ENCODE results near the gene BAIAP2.
"Not testable (repeated sequence)": the region's sequence is repeated elsewhere in the genome, so short reads cannot be mapped to it uniquely, and the experiment has no call there.

The BAIAP2 gene

DNA sequence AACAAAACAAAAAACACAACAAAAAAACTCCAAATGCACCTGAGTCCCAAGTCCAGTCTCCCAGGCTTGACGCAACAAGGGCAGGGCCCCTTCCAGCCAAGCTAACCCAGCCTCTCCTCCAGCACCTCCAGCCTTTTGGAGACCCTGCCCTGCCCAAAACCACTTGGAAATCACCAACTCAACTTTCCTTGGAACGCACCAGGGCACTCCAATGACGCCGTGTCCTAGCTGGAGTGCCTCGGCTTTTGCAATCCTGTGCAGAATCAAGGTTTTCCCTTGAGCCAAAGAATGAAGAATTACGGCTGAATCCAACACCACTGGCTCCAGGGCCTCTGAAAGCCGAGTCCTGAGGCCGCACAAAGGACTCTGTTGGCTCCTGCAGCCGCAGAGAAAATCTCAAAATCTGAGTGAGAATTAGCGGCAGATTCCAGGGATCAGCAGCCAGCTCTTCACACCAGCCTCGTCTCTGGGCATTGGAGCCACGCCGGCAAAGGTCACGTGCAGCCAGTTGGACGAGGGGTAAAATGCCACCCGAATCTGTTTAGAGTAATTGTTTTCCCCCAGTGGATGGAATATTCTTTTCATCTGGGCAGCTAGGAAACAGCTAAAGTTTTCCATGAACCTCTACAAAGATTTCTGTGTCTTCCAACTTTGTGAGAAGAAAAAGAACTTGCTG lies 9.7 kb upstream of the BAIAP2 start:
- DNase-seq: no peak

GRCh38 chr17:81025741-81026129 lies 9.2 kb upstream of the BAIAP2 start:
- DNase-seq: no peak

GRCh38 chr17:81026266-81027036 lies 8.5 kb upstream of the BAIAP2 start:
- DNase-seq: no peak

GRCh38 chr17:81027038-81027437 lies 7.9 kb upstream of the BAIAP2 start:
- DNase-seq: no peak

DNA sequence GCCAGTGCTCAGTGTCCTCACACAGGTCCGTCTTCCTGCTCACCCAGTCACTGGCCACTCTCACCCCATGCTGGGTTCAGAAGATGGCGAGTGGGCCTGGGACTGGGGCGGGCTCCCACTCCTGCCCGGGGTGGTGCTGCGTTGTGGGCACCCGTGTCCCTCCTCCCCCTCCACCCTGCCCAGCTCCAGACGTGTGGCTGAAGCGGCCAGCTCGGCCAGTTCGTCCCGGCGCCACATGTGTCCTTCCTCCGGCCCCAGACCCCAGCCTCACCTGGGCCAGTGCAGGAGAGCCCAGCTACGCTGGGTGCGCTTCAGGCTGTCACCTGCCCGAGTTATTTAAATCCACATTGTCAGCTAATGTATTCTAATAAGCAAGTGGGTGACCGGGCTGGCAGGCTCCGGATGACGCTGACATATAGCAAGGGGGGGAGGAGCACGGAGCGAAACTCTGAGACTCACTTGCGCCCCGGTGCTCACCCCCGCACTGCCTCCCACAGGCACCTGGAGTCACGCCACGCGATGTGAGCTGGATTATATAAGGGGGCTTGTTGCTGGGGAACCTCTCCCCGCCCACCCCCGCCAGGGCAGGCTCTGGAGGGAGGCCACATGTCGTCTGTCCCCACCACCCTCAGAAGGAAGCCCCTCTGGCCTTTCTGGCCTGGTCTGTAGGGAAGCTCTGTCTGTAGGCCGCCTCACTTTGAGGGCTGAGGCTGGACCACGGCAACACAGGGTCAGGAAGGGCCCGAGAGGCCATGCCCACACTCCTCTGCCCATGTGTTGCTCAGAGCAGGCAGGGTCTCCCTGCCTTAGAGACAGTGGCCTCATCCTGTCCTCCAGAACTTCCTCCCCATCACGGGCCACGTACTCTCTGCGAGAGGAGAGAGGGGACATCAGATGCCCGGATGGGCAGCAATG lies 7.1 kb upstream of the BAIAP2 start:
- no peak for DNase-seq

DNA sequence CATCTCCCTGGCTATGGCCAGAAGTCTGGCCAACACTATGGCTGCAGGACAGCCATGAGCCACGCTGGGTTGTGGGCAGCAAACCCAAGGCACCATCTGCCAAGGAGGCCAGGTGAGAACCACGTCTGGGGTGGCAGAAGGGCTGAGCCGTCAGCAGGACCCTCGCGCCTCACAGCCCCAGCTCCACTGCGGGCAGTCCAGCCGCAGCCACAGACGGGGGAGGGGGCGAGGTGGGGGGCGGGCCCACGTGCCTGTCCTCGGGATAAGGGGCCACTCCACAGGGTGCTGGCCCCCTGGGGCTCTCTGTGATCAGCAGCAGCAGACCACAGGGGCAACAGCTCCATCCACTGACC lies 6.5 kb upstream of the BAIAP2 start:
- no peak for DNase-seq

- DNase-seq: no peak
Measured at GRCh38 chr17:81029859-81030258, 5.1 kb upstream of the BAIAP2 start.

GRCh38 chr17:81030312-81030711 lies 4.6 kb upstream of the BAIAP2 start:
- not testable (repeated sequence) for DNase-seq

DNA sequence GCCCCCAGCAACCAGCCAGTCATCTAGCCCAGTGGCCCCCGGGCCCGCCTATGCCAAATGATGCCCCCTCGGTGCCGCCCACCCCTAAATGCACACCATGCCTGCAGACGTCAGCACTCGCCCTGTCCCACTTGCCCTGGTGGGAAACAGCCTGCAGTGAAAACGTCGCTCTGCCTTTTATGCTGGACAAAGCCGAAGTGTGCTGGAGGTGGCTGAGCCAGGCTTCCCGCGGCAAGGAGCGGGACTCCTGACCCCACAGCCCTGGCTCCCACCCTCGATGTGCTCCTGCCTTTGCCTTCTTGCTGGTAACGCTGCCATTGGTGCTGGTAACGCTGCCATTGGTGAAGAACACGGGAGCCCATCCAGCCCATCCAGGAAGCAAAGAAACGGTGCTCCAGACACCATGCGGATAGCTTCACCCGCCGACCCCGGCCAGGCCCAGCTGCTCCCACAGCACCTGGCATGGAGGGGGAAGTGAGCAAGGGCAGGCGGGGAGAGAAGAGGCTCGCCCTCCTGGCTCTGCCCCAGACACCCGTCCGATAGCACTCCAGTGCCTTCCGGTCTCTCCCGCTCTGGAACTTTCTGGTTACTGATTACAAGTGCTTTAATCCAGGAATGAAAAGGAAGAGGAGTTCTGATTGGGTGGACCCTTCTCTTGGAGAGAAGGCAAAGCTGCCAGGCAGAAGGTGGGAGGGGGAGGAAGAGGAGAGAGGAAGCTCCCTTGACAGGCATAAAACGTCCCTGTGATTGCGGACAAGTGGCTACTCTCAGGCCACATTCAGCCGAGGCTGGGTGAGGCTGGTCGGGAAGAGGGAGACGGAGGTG lies 4.0 kb upstream of the BAIAP2 start:
- no peak for DNase-seq

- no peak for DNase-seq
Measured at GRCh38 chr17:81031566-81032550, 3.1 kb upstream of the BAIAP2 start.

DNA sequence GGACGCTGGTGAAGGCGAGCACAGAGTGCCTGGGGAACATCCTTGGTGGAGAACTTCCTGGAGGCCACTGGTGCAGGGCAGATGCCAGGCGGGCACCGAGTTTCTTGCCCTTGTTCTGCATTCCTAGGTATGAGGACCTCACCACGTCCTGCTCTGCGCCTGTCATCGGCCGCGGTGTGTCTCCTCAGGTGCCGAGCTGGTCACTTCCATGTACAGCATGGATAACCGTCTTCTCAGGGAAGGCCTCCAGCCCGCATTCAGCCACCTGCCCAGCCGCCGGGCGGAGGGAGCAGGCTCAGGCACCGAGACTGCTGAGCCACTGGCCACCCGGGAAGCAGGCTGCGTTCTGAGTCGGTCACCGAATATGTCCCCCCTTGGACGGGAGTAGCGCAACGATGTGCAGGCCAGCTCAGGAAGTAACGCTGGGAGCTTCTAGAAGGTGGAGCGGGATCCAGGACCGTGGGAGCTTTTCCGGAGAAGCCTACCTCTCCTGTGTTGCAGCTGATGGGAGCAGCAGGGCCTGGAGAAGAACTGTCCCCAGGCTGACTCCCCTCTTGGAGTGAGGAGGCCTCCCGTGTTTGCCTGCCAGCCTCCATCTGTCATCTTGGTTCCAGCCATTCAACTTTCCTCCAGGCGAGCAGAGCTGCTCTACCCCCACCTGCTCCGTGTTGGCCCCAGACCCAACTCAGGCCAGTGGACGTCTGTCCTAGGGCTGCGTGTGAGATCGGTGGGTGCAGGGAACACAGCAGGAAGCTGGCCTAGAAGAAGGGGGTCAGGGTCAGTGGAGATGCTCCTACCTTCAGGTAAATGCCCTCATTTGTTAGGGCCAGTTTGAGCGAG lies 2.1 kb upstream of the BAIAP2 start:
- DNase-seq: no peak

- DNase-seq: no peak
Measured at GRCh38 chr17:81033535-81034167, 1.3 kb upstream of the BAIAP2 start.

- DNase-seq: no peak
Measured at GRCh38 chr17:81034168-81034777, 678 bp upstream of the BAIAP2 start.

GRCh38 chr17:81035521-81036196 lies 708 bp downstream of the BAIAP2 start:
- peak in 1 of 5 donors; percentile 14 for DNase-seq

- DNase-seq: no peak
Measured at GRCh38 chr17:81036197-81036941, 1.4 kb downstream of the BAIAP2 start.

GRCh38 chr17:81037026-81037797 lies 2.3 kb downstream of the BAIAP2 start:
- no peak for DNase-seq

Data from T-helper 1 cell (primary cell).